Effector memory CD8-positive, alpha-beta T cell (primary cell): Measurements from ENCODE around the gene LRRC3C.
A peak's percentile ranks its signal among the peaks of the same experiment; 100 is the strongest.

Source experiments
- ATAC-seq: fragments of 150-1000 bp; cut with Tn5 transposase; replicated peaks from 2 replicates; pipeline ENCODE4 v1.10.0; 2021; ENCODE audit warnings: mild to moderate bottlenecking, moderate library complexity
- DNase-seq, 3 experiments: peaks; one replicate each; pipeline ENCODE4 v3.0.0; 2021
- H3K27ac Mint-ChIP-seq, 2 donors: one replicate each; pipeline ENCODE4 v1.8.0; 2022; ENCODE audit warnings: mild to moderate bottlenecking in 2 of 2, mixed read lengths in 2 of 2, moderate library complexity in 2 of 2
- H3K27me3 Mint-ChIP-seq, 2 donors: one replicate each; pipeline ENCODE4 v1.8.0; 2022; ENCODE audit warnings: mixed read lengths in 2 of 2
- H3K36me3 Mint-ChIP-seq: one replicate; pipeline ENCODE4 v1.8.0; 2022; ENCODE audit warnings: mild to moderate bottlenecking, moderate library complexity, mixed read lengths; ENCODE audit not compliant: insufficient read depth
- H3K4me1 Mint-ChIP-seq, 2 donors: one replicate each; pipeline ENCODE4 v1.8.0; 2022; ENCODE audit warnings: low read depth in 2 of 2, mixed read lengths in 2 of 2
- H3K4me3 Mint-ChIP-seq, 2 donors: one replicate each; pipeline ENCODE4 v1.8.0; 2022; ENCODE audit warnings: mild to moderate bottlenecking in 2 of 2, mixed read lengths in 2 of 2, moderate library complexity in 2 of 2
- H3K9me3 Mint-ChIP-seq, 2 donors: one replicate each; pipeline ENCODE4 v1.8.0; 2022; ENCODE audit warnings: mixed read lengths in 2 of 2

Gene LRRC3C

DNA sequence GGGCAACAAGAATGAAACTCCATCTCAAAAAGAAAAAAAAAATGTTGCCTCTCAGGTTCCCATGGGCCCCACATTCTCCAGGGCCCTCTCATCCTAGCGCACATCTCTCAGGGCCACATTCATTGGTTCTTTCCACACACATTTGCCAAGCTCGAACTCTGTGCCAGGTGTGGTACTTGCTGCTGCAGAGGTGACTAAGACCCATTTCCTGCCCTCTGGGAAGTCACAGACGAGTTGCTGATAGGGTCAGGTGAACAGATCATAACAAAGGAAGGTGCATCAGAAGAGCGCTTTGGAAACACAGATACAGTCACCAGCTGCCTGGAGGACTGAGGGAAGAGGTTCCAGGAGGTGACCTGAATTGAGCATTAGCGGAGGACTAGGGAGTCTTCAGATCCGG is 36.3 kb downstream of the LRRC3C start:
- no peak for ATAC-seq
- Mint-ChIP-seq H3K9me3 (no peaks in the 10 kb centered on the region), H3K27me3 (peaks cover 4 to 12% of the 10 kb centered on the region in 2 donors), H3K27ac (peak overlapping the region in 1 of 2 donors; percentile 26), H3K4me1 (peaks cover 24 to 28% of the 10 kb centered on the region in 2 donors), H3K4me3 (no peak overlapping the region), H3K36me3 (peaks cover 8% of the 10 kb centered on the region)
- DNase-seq, result no peak

DNA sequence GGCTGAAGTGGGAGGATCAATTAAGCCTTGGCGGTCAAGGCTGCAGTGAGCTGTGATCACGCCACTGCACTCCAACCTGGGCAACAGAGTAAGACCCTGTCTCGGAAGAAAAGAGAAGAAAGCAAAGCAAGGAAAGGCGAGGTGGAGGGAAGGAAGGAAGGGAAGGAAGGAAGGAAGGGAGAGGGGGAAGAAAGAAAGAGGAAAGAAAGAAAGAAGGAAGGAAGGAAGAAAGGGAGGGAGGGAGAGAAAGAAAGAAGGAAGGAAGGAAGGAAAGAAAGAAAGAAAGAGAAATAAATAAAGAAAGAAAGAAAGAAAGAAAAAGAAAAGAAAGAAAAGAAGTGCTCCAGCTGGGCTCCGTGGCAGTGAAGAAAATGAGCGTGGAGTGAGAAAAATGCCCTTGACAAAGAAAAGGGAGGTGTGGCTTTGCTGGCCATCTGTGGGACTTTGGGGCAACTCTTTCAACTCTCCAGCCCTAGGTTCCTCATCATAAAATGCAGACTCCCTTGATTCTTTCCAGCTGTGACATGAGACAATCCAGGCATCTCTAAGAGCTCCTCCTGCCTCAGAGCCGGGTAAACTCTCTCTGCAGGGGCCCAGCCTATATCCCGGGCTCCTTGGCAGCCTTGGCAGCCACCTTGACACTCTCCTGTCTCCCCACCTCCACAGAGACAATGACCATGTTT is 37.6 kb downstream of the LRRC3C start:
- no peaks in the 10 kb centered on the region for H3K9me3 Mint-ChIP-seq
- H3K27me3 Mint-ChIP-seq, result peaks cover 15 to 26% of the 10 kb centered on the region in 2 donors
- no peak overlapping the region for H3K4me3 Mint-ChIP-seq
- peaks cover 3% of the 10 kb centered on the region for H3K36me3 Mint-ChIP-seq
- peaks cover 19 to 23% of the 10 kb centered on the region in 2 donors for H3K4me1 Mint-ChIP-seq
- DNase-seq (no peak), ATAC-seq (no peak)
- H3K27ac Mint-ChIP-seq, result no peak overlapping the region

DNA sequence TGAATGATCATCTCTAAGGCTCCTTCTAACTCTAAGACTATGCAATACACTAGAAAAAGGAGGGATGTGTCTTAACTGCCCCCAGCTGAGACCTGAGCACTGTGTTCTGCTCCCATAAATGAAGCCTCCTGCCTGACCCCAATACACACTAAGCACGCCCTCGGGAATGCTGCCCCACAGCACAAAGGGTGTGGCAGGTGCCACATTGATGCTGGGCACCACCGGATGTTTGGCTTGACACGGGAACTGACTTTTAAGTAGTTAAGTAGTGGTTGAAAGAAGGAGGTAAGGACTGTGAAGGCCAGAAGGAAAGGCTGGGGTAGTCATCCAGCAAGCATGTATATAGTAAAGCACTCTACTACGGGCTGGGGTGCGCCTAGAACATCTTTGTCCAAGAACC is 39.2 kb downstream of the LRRC3C start:
- Mint-ChIP-seq H3K4me3 (peak overlapping the region in 1 of 2 donors; percentile 25), H3K36me3 (peaks cover 3% of the 10 kb centered on the region), H3K4me1 (peaks cover 19 to 23% of the 10 kb centered on the region in 2 donors), H3K27me3 (peaks cover 15 to 42% of the 10 kb centered on the region in 2 donors), H3K9me3 (no peaks in the 10 kb centered on the region), H3K27ac (no peak overlapping the region)
- ATAC-seq (no peak), DNase-seq (no peak)

DNA sequence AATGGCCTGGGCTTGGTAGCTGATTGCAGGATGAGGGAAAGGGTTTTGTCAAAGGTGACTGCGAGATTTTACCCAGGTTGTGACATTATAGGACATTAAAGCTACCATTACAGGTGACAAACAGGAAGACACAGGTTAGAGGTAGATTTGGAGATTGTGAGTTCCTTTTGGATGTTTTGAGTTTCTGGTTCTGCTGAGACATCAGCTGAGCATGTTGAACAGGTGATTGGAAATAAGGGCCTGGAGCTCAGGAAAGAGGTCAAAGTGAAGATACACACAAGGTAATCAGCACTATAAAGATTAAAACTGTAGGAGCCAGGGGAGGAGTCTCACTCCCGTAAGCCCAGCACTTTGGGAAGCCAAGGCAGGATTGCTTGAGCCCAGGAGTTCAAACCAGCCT is 41.2 kb downstream of the LRRC3C start:
- Mint-ChIP-seq H3K36me3 (peaks cover 3% of the 10 kb centered on the region), H3K4me1 (peaks cover 9 to 15% of the 10 kb centered on the region in 2 donors), H3K27me3 (peaks cover 17 to 51% of the 10 kb centered on the region in 2 donors), H3K9me3 (no peaks in the 10 kb centered on the region), H3K27ac (peak overlapping the region in 1 of 2 donors; percentile 46), H3K4me3 (no peak overlapping the region)
- DNase-seq (no peak), ATAC-seq (no peak)

DNA sequence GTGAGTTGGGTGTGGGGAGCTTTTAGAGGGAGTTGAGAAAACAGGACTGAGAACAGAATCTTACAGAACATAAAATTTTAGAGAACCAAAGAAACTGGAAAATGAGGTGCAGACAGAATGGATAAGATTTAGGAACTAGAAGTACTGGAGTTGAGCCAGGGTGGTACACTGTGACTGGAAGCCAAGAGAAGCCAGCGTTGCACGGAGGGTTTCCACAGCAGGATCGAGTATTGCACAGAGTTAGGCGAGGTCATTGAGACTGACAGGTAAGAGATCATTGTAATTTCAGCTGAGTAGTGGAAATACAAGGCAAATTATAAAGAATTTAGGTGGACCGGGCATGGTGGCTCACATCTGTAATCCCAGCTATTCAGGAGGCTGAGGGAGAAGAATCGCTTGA is 41.8 kb downstream of the LRRC3C start:
- Mint-ChIP-seq H3K9me3 (no peaks in the 10 kb centered on the region), H3K27me3 (peaks cover 23 to 54% of the 10 kb centered on the region in 2 donors), H3K36me3 (peaks cover 3% of the 10 kb centered on the region), H3K4me3 (no peak overlapping the region), H3K4me1 (peaks cover 6 to 11% of the 10 kb centered on the region in 2 donors), H3K27ac (peak overlapping the region in 1 of 2 donors; percentile 46)
- no peak for DNase-seq
- no peak for ATAC-seq

DNA sequence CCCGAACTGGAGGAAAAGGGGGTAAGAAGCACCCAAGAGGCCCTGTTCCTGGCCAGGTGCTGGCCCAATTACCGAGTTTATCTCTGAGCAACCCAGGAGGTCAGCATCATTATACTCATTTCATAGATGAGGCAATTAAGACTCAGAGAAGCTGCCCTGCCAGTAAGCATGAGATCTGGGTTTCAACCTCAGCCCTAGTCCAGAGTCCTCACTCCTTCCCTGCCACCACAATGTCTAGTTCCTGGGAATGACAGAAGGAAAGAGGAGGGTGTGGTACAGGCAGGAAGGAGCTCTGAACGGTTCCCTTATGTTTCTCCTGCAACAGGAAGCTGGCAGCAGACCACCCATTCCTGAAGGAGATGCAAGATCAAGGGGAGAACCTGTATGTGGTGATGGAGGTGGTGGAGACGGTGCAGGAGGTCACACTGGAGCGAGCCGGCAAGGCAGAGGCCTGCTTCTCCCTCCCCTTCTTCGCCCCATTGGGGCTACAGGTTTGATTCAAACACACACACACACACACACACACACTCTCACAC is 42.7 kb downstream of the LRRC3C start:
- Mint-ChIP-seq H3K27ac (no peak overlapping the region), H3K36me3 (no peaks in the 10 kb centered on the region), H3K27me3 (peaks cover 24 to 57% of the 10 kb centered on the region in 2 donors), H3K4me3 (no peak overlapping the region), H3K4me1 (peaks cover 6 to 7% of the 10 kb centered on the region in 2 donors), H3K9me3 (no peaks in the 10 kb centered on the region)
- no peak for ATAC-seq
- no peak for DNase-seq

DNA sequence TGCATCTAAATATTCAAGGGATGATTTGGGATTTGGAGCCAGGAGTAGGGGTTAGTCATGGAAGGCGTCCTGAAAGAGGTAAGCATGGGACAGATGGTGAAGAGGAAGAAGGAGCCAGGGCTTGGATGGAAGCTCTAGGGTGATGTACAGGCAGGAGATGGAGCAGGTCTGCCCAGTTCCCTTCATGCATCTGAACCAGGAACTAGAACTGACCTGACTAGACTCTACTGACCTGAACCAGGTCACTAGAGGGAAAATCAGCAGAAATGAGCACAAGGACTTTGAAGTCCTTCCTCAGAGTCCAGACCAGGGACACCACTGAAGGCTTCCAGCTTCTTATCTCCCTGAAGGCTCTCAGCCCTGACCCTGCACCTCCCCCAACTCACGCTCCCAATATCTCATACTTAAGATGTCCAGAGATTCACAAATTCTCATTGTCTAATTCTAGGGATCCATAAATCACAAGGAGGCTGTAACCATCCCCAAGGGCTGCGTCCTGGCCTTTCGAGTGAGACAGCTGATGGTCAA is 43.6 kb downstream of the LRRC3C start:
- Mint-ChIP-seq H3K9me3 (no peaks in the 10 kb centered on the region), H3K4me3 (no peak overlapping the region), H3K27ac (no peak overlapping the region), H3K4me1 (peaks cover 6 to 7% of the 10 kb centered on the region in 2 donors), H3K36me3 (no peaks in the 10 kb centered on the region), H3K27me3 (peaks cover 24 to 63% of the 10 kb centered on the region in 2 donors)
- DNase-seq, result no peak
- ATAC-seq, result no peak

DNA sequence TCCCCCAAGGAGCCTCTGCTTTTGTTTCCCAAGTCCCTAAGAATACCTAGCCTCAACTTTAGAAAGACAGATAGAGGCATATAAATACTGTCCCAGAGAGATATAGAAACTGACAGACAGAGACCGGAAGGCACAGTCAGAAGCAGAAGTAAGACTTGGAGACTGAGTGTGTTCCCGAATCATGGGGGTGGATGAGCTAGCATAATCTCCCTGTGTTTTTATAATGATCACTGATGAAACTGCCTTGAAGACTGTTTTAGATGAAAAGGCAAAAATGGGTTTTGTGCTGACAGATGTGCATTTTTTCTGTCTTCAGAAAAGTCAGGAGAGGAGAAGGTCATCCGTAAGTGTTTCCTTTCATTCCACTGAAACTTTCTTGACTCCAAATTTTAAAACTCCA is 44.7 kb downstream of the LRRC3C start:
- no peak overlapping the region for H3K4me3 Mint-ChIP-seq
- no peak for DNase-seq

DNA sequence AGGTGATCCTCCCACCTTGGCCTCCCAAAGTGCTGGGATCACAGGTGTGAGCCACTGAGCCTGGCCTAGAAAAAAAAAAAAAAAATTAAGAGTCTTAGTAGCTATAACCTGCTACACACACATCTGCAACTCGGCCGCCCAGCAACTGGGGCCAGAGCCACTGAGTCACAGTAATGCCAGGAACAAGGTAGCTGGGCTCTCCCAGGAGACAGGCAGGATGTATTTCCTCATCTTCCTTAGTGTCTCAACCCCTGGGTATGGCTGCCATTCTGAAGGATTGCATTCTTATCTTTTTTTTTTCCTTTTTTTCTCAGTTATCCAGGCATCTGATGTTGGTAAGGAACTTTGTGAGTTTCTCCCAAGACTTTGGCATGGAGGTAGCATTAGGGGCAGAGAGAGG is 46.0 kb downstream of the LRRC3C start:
- Mint-ChIP-seq H3K27me3 (peaks cover 24 to 60% of the 10 kb centered on the region in 2 donors), H3K4me1 (no peaks in the 10 kb centered on the region)

More for the DNA sequence above, 44.7 kb downstream of the LRRC3C start:
- peaks cover 24 to 63% of the 10 kb centered on the region in 2 donors for H3K27me3 Mint-ChIP-seq
- no peaks in the 10 kb centered on the region for H3K4me1 Mint-ChIP-seq
- no peaks in the 10 kb centered on the region for H3K9me3 Mint-ChIP-seq
- H3K36me3 Mint-ChIP-seq, result no peaks in the 10 kb centered on the region
- ATAC-seq, result no peak
- H3K27ac Mint-ChIP-seq, result no peak overlapping the region

DNA sequence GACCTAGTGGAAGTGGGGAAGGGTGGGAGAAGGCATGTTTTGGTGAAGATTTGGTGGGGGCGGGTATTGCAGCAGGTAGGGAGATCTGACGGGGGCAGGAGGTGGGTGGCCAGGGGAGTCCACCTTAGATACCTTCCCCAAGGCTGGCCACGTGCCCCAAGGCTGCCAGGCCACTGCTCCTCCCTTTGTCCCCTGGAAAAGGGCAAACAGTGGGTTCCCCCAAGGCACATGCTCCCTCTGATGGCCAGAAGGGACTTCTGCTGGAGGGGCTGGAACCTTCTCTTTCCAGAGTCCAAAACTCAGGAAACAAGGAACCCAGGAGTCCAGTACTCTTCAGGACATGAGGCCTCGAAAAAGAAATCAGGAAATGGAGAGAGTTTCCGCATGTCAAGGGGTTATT is 46.9 kb downstream of the LRRC3C start:
- Mint-ChIP-seq H3K4me1 (peaks cover 0 to 4% of the 10 kb centered on the region in 2 donors), H3K4me3 (no peak overlapping the region), H3K9me3 (no peaks in the 10 kb centered on the region), H3K36me3 (no peaks in the 10 kb centered on the region), H3K27ac (no peak overlapping the region), H3K27me3 (peaks cover 16 to 50% of the 10 kb centered on the region in 2 donors)
- ATAC-seq, result no peak
- DNase-seq, result no peak

More for the DNA sequence above, 46.0 kb downstream of the LRRC3C start:
- Mint-ChIP-seq H3K4me3 (no peak overlapping the region), H3K36me3 (no peaks in the 10 kb centered on the region), H3K9me3 (no peaks in the 10 kb centered on the region), H3K27ac (no peak overlapping the region)
- DNase-seq (no peak), ATAC-seq (no peak)

DNA sequence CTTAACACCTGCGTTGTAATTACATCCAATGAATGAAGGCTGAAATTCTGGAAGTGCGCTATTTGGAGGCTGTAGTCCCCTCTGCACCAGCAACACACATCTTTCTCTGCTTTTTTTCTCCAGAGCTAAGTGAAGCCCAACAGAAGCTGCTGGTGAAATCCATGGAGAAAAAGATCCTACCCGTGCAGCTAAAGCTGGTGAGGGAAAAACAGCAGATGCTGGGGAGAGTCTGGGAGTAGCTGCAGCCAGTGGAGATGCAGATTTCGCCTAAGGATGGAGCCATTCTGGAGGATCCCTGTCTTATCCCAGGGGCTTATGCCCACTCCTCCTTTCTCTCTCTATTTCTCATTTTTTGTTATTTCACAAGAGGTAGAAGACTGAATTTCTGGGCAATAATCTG is 48.3 kb downstream of the LRRC3C start:
- Mint-ChIP-seq H3K27me3 (peaks cover 9 to 36% of the 10 kb centered on the region in 2 donors), H3K9me3 (no peaks in the 10 kb centered on the region), H3K27ac (no peak overlapping the region), H3K36me3 (peaks cover 12% of the 10 kb centered on the region), H3K4me3 (no peak overlapping the region), H3K4me1 (peaks cover 8 to 13% of the 10 kb centered on the region in 2 donors)
- DNase-seq, result no peak
- ATAC-seq, result no peak

DNA sequence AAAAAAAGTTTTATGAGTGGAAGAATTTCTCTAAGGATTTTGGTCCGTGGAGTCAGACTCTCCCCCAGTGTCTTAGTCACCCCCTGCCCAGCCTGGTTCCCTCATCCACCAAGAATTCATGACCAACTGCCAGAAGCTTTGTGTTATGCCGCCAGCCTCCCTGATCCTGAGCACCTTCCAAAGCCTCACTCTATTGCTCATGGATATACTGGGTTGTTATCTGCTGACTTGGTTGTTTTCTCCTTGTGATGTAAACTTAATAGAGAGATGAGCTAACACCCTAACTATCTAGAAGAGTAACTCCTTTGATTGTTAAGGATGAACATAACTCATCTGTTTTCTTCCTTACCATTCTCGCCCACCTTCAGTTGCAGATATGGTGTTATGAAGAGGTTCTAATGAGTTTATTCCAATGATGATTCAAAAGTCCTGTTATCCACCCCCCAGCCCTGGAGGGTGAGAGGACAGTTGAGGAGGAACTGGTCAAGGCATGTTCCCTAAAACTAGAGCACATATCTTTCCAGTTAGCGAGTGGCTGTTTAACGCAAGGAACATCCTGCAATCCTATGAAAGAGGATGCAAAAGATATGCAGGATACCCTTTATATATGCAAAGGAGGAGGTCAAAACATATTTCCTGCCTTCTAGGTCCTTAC is 51.6 kb downstream of the LRRC3C start:
- DNase-seq (no peak), ATAC-seq (no peak)
- Mint-ChIP-seq H3K9me3 (no peaks in the 10 kb centered on the region), H3K4me3 (no peak overlapping the region), H3K27me3 (peaks cover 3 to 11% of the 10 kb centered on the region in 2 donors), H3K36me3 (peaks cover 29% of the 10 kb centered on the region), H3K4me1 (peaks cover 21 to 36% of the 10 kb centered on the region in 2 donors), H3K27ac (no peak overlapping the region)

DNA sequence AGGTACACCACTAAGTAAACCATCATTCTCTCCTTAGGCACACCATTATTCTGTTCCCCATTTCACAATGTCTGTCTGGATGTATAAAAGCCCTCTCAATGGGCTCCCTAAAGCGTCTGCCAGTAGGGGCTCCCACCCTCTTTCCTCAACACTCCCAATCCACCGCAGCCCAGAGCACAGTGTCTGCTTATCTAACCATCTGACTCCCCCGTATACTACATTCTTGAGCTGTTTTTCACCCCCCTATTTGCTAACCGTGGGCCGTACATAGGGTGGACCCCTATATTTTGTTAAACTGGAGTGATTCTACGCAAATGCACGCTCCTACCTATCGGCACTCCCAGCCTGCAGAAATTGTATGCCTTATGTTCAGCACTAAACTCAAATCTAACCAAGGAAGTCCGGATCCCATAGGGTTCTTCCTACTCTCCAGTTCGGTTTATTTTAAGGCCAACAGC is 52.4 kb downstream of the LRRC3C start:
- H3K9me3 Mint-ChIP-seq, result no peaks in the 10 kb centered on the region
- peaks cover 0 to 6% of the 10 kb centered on the region in 2 donors for H3K27me3 Mint-ChIP-seq
- peak overlapping the region; percentile 89 to 96 for H3K4me3 Mint-ChIP-seq
- H3K4me1 Mint-ChIP-seq, result peaks cover 25 to 36% of the 10 kb centered on the region in 2 donors
- H3K27ac Mint-ChIP-seq, result peak overlapping the region; percentile 92 to 98
- DNase-seq (no peak), ATAC-seq (peak; percentile 8)
- peaks cover 36% of the 10 kb centered on the region for H3K36me3 Mint-ChIP-seq
